ENCODE results near the gene ZBTB38. TPM values are rescaled to one million over a fixed set of nuclear protein-coding genes. Genes with fewer than 3 reads are reported as not detected.

Gene ZBTB38
- total RNA-seq, 4 donors from 2014 or later = 121 to 171 (median 150) TPM

DNA sequence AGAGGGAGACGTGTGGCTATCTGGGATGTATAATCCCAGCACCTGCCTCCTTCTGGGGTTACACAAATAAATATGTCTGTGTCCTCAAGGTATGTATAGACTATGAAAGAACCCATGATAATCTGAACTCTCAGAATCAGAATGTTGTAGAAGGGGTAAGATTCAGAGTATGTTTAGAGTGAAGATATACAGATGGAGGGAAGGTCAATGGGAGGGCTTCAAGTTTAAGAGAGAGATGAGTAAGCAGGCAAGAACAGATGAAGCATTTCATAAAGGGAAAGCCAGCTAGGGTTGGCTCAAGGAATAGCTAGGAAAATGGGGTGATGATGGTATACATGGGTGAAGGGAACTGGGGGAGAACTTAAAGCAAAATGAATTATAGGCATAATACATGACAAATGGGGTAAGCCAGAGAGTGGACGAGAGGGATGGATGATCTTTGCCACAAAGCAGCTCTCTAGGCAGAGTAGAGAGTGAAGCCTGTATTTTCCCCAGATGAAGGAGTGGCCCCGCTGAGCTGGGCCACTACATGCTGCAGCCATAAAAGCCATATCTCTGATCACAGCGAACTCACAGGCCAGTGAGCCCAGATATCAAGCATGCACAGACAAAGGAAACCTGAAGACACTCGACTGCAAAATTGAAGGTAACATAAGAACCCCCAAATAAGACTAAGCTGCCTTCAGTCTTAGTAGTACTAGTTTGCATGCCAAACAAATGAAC lies 15.9 kb upstream of the ZBTB38 start:
- H3K9me3 ChIP-seq = peaks cover 0 to 6% (median 0%) of the 10 kb centered on the region in 4 donors
- H3K4me3 ChIP-seq = no peak overlapping the region
- no peaks in the 10 kb centered on the region for H3K27me3 ChIP-seq
- no peak overlapping the region for H3K27ac ChIP-seq
- H3K36me3 ChIP-seq = no peaks in the 10 kb centered on the region
- TF ChIP-seq EP300 (IDR thresholded peaks at IDR 0.05) (no peak), POLR2A (IDR thresholded peaks at IDR 0.05) (no peak)
- TF ChIP-seq, protein P1, sequence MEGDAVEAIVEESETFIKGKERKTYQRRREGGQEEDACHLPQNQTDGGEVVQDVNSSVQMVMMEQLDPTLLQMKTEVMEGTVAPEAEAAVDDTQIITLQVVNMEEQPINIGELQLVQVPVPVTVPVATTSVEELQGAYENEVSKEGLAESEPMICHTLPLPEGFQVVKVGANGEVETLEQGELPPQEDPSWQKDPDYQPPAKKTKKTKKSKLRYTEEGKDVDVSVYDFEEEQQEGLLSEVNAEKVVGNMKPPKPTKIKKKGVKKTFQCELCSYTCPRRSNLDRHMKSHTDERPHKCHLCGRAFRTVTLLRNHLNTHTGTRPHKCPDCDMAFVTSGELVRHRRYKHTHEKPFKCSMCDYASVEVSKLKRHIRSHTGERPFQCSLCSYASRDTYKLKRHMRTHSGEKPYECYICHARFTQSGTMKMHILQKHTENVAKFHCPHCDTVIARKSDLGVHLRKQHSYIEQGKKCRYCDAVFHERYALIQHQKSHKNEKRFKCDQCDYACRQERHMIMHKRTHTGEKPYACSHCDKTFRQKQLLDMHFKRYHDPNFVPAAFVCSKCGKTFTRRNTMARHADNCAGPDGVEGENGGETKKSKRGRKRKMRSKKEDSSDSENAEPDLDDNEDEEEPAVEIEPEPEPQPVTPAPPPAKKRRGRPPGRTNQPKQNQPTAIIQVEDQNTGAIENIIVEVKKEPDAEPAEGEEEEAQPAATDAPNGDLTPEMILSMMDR (IDR thresholded peaks at IDR 0.05) = no peak
- 82 to 86% methylated on average over 5 of the region's 5 CpGs for WGBS, 2 donors
- no peak for DNase-seq (ENCODE audit: low spot score in 2 of 2)
- H3K4me1 ChIP-seq = no peaks in the 10 kb centered on the region

DNA sequence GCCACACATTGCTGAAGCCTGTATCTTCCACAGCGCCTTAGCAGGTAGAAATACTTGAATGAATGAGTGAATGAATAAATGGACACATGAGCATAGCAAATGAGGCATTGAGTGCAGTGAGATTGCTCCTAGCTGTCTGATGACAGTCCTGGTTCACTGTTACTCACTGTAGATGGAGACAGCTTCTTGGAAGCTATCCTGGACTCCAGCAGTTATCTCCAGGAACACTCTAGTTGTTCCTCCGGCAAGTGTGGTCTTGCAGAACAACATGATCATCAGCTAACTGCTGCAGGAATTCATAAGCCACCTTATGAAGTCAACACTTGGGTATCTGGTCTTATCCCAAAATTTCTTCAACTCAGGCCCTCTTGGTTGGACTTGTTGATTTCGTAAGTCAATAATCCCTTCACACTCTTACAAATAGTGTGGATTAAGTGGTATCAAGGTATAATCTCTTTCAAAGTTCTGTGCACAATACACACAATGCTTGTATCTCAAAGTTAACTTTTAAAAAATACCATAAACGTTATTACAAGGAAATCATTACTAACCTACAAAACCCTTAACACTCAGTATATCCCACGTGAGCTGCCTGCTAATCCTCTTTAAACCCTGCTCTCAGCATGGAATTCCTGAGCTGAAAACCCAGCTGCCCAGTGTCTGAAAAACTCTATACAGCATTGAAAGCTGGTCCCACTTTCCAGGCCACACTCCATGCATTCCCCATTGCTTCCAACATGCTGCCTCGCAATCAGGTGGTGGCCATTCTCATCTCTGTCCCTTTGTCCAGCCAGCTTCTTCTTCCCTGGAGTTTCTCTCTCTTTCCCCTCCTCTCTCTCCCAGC lies 14.4 kb upstream of the ZBTB38 start:
- Histone ChIP-seq H3K9me3 (peaks cover 0 to 6% (median 0%) of the 10 kb centered on the region in 4 donors), H3K4me3 (no peak overlapping the region), H3K27ac (no peak overlapping the region), H3K27me3 (no peaks in the 10 kb centered on the region), H3K36me3 (no peaks in the 10 kb centered on the region), H3K4me1 (no peaks in the 10 kb centered on the region)
- DNase-seq (ENCODE audit: low spot score in 2 of 2) = no peak
- 80 to 83% methylated on average over 6 of the region's 6 CpGs for WGBS, 2 donors
- TF ChIP-seq, protein P1 (IDR thresholded peaks at IDR 0.05) = no peak
- TF ChIP-seq EP300 (IDR thresholded peaks at IDR 0.05) (no peak), POLR2A (IDR thresholded peaks at IDR 0.05) (no peak)

DNA sequence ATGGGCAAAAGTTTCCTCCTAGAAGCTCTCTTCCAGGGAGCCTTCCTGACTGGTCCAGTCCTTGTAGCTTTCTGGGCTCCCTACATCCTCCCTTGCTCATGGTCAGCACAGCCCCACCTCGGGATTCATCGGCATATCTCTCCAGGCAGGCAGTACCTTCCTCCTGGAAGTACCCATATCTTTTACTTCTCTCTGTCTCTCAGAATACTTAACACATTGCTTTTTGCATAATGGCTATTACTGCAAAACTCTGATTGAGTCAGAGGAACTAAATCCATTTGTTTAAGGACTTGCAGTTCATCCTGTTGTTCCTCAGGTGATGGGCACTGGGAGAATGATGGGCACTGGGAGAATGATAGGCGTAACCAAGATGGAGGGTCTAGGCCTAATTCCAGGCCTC lies 13.8 kb upstream of the ZBTB38 start:
- Histone ChIP-seq H3K36me3 (no peaks in the 10 kb centered on the region), H3K9me3 (peaks cover 0 to 5% (median 0%) of the 10 kb centered on the region in 4 donors), H3K27me3 (no peaks in the 10 kb centered on the region), H3K27ac (no peak overlapping the region), H3K4me3 (no peak overlapping the region), H3K4me1 (no peaks in the 10 kb centered on the region)
- no peak for DNase-seq (ENCODE audit: low spot score in 2 of 2)
- no peak for TF ChIP-seq EP300 (IDR thresholded peaks at IDR 0.05)
- TF ChIP-seq POLR2A (IDR thresholded peaks at IDR 0.05) = no peak
- TF ChIP-seq, protein P1 (IDR thresholded peaks at IDR 0.05) = no peak
- 99% methylated on average over 3 of the region's 3 CpGs for WGBS, 2 donors

DNA sequence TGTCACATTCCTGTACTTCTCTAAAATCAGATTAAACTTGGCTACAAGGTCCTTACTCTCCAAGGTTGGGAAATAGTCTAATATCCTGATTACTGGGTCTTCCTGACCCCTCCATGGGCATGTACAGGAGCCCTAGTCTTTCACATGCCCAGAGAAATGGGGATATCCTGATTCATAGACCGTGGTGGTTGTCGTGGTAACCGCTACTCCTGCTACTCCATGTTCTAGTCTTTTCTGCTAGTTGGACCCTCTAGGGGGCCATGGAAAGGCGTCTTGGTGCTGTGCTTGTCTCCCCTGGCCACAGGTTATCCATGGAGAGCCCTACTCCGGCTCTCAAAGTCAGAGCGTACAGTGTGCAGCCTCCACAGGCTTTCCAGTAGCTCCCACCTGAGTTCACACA lies 13.1 kb upstream of the ZBTB38 start:
- no peak for DNase-seq (ENCODE audit: low spot score in 2 of 2)
- Histone ChIP-seq H3K4me3 (no peak overlapping the region), H3K27me3 (no peaks in the 10 kb centered on the region), H3K36me3 (no peaks in the 10 kb centered on the region), H3K27ac (no peak overlapping the region), H3K4me1 (no peaks in the 10 kb centered on the region), H3K9me3 (no peaks in the 10 kb centered on the region)
- 81 to 83% methylated on average over 6 of the region's 6 CpGs for WGBS, 2 donors
- TF ChIP-seq EP300 (IDR thresholded peaks at IDR 0.05) (no peak), POLR2A (IDR thresholded peaks at IDR 0.05) (no peak)
- TF ChIP-seq, protein P1 (IDR thresholded peaks at IDR 0.05) = no peak

DNA sequence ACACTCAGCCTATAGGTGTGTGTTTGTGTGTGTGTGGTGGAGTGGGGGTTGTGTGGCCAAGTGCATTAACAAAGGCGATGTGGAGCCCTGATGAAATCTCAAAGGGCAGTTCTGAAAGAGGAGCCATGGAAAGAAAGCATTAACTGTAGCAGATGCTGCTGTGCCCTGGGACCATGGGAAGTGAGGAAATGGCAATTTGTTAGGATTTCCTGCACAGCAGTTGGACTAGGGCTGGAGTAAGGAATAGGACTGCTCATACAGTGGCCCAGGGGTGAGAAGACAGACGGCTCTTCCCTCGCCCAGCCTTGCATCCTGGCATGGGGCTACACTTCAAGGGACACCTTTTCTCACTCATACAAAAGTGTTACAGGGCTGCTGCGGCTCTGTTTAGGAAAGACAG lies 12.3 kb upstream of the ZBTB38 start:
- Histone ChIP-seq H3K9me3 (no peaks in the 10 kb centered on the region), H3K4me1 (peaks cover 0 to 5% (median 0%) of the 10 kb centered on the region in 4 donors), H3K4me3 (no peak overlapping the region), H3K27me3 (no peaks in the 10 kb centered on the region), H3K27ac (no peak overlapping the region), H3K36me3 (no peaks in the 10 kb centered on the region)
- 68 to 79% methylated on average over 4 of the region's 4 CpGs for WGBS, 2 donors
- TF ChIP-seq, protein P1 (IDR thresholded peaks at IDR 0.05) = no peak
- no peak for TF ChIP-seq EP300 (IDR thresholded peaks at IDR 0.05)
- no peak for TF ChIP-seq POLR2A (IDR thresholded peaks at IDR 0.05)
- no peak for DNase-seq (ENCODE audit: low spot score in 2 of 2)

All from tibial nerve (tissue), 4 donors.